NCI-H2107 treated with DMSO at 0.1 percent for 48 hours (cell line): ENCODE measurements around the gene DCD.
A peak's percentile ranks its signal among the peaks of the same experiment; 100 is the strongest.
"Not testable (repeated sequence)": the region's sequence is repeated elsewhere in the genome, so short reads cannot be mapped to it uniquely, and the experiment has no call there.

ENCODE experiments used
- DNase-seq: peaks from one replicate; lab custom pipeline; 2025; ENCODE audit not compliant: unreplicated experiment; lab: John Stamatoyannopoulos, UW

Gene DCD

GRCh38 chr12:54648265-54648664, at the start of gene DCD:
Gene DCD, minus strand, starts transcription at chr12:54648365. Its CDS starts 62 bp downstream, at chr12:54648303.
- DNase-seq = no peak

DNA sequence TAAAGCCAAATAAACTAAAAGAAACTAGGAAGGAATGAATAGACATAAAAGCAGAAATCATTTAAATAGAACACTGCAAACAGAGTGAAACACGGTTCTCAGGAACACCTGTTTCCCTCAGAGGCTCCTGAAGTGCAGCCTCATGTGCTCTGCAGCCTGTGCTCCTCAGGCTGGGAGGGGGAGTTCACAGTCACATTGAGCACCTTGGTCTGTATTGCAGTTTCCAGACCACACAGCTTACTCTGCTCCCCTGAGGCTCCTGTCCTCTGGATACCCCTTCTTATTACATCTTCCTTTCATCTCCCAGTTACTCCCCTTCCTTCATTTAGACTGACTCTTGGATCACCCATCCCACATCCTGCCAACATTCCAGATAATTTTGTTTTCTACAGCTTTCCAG, 49.7 kb upstream of the DCD start:
- no peak for DNase-seq

- DNase-seq = no peak
These were observed 44.2 kb upstream of the DCD start for GRCh38 chr12:54692353-54692752.

DNA sequence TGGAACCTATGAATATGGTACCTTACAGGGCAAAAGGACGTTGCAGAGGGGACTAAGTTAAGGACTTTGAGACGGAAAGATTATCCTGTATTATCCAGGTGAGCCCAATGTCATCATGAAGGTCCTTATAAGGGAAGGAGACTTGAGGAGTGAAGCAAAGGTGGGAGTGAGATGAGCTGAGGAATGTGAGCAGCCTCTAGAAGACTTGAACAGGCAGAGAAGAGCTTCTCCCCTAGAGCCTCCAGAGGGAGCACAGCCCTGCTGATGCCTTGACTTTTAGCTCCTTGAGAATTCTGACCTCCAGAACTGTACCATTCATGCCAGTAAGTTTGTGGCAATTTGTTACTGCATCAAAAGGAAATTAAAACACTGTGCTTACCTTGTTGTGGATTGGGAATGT, 41.8 kb upstream of the DCD start:
- DNase-seq = no peak

GRCh38 chr12:54689034-54689372, 40.8 kb upstream of the DCD start:
- no peak for DNase-seq

DNA sequence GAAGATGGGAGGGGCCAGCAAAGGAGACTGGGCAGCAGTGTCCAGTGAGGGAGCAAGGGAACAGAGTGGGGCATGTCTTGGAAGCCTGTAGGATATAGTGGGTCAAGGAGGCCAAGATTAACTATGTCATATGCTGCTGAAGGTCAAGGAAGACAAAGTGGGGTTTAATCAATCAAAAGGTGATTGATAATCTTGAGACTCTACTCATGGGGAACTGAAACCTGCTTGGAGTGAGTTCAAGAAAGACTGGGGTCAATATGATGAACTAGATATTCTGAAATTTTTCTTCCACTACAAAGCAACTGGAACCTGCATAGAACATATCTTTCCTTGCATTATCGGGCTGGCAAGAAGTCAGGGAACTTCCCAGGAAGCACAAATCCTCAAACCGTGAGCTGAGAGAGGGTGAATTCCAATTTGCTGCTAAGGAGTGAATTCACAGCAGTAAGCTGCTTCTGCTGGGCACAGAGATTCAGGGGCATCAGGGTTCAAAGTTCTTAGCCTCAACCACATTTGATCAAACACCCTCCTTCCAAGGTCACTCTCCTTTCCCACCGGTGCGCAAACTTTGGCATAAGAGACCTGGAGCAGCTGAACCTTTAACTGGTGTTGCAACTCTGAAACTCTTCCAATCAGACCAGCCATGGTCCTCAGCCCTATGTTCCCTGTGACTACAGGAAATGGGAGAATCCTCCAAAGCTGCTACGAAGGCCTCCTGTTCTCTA, 40.3 kb upstream of the DCD start:
- no peak for DNase-seq

- DNase-seq = no peak
These were observed 36.8 kb upstream of the DCD start for GRCh38 chr12:54684636-54685630.

GRCh38 chr12:54683398-54683797, 35.2 kb upstream of the DCD start:
- DNase-seq = no peak

GRCh38 chr12:54682674-54683073, 34.5 kb upstream of the DCD start:
- no peak for DNase-seq

GRCh38 chr12:54680374-54680773, 32.2 kb upstream of the DCD start:
- no peak for DNase-seq

DNA sequence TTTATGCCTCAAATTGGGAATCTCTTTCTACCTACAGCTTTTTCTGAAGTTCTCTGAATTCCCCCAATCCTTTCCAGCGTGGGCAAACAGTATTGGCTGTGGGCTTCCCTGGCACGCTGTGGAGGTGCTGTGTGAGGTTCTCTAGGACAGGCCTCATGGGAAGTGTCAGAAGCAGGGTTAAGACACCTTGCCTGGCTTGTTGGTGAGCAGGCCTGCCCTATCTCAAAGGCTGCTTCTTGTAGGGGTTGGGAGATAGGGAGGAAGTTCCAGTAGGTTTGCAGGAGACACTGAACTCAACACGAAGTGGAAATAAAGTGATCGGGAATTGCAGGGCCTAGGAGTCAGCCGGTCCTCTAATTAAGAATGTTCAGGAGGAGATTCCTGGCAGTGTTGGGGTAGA, 30.0 kb upstream of the DCD start:
- DNase-seq = no peak

- DNase-seq = no peak
These were observed 19.8 kb upstream of the DCD start for GRCh38 chr12:54667945-54668344.

GRCh38 chr12:54666008-54666407, 17.8 kb upstream of the DCD start:
- DNase-seq = no peak

GRCh38 chr12:54665022-54665635, 17.0 kb upstream of the DCD start:
- DNase-seq = not testable (repeated sequence)

DNA sequence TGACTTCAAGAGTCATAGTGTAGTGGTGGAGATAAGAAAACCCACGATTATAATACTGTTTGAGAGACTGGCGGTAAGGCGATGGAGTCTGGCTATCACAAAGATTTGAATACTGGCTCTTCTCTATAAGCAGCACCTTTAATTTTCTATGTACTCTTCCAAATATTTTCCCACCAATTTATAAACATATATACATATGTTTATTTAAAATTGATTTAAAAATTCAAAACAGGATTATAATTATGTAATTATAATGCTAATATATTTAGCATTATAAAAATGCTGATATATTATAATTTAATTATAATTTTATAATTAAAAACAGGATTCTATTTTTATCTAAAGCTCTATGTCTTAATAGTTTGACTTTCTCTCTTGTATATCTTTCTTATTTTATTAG, 15.4 kb upstream of the DCD start:
- no peak for DNase-seq

- no peak for DNase-seq
These were observed 13.9 kb upstream of the DCD start for GRCh38 chr12:54662026-54662425.

DNA sequence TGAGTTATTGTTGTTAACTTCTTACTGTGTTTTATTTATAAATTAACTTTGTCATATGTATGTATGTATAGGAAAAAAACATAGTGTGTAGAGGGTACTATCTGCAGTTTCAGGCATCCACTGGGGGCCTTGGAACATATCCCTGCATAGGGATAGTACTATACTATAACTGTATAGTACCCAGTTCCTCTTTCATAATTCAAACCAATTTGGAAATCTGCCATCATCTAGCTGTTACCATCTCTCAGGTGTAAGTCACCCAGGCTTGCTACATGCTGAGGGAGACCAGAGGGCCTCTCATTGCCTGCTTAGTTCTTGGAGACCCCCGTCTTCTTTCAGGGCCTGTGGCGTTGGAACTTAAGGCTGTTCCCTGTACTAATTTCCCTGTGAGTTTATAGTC, 12.9 kb upstream of the DCD start:
- no peak for DNase-seq

DNA sequence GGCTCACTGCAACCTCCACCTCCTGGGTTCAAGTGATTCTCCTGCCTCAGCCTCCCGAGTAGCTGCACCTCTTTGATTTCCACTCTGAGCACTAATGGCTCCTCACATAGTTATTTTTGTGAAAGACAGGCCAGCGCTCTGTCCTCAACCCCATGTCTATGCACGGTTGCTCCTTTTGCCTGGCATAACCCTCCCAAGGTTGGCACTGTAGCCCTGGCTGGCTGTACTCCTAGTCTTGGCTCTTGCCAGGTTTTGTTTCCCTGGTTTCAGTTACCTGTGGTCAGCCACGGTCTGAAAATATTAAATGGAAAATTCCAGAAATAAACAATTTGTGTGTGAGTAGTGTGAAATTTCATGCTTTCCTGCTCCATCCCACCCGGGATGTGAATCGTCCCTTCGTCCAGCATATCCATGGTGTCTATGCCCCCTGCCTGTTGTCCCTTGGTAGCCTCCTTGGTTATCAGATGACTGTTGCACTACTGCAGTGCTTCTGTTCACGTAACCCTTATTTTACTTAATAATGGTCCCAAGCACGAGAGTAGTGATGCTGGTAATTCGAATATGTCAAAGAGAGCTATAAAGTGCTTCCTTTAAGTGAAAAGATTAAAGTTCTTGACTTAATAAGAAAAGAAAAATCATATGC, 12.3 kb upstream of the DCD start:
- no peak for DNase-seq

DNA sequence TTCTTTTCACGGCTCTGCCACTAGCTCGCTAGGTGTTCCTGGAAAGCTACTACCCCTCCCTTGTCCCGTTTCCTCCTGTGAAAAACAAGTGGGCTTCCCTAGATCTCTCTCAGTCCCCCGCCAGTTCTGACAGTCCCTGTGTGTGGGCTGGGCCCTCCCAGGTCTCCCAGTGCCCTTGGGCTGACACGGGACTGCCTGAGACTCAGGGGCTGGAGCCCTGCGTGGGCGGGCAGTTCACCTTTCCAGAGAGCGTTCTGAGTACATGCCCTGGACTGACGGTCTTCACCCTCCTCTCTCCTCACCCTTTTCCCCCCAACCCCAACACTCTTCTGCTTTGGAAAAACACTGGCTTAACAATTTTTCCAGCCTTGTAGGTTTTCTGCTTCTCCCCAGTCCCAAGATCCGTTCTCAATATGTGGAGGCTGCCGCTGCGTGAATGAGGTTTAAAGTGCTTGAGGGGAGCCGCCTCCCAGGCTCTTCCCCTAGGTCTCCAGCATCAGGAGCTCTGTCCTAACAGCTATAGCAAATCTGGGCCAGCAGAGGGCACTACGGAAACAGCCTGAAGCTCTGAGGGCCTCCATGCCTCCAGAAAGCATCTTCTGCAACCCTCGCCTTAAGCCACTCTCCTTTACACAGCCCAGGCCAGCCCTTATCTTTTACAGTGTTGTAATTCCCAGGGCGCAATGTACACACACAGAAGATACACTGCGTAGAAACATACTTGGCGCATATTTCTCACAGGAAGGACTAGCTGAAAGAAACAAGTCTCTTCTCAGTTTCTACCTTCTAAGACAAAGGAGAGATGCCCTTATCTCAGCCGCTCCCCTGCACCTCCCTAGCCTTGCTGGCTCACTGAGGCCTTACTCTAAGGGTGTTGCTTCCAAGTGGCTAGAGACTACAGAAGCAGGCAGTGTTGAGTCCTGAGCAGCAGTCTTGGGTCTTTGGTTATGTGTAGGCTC, 10.4 kb upstream of the DCD start:
- DNase-seq = peak; percentile 30

GRCh38 chr12:54657105-54657607, 9.0 kb upstream of the DCD start:
- DNase-seq = no peak
